Jurkat, Clone E6-1 (cell line): ENCODE results near the gene GRIP1.
"Not testable (repeated sequence)": the region's sequence is repeated elsewhere in the genome, so short reads cannot be mapped to it uniquely, and the experiment has no call there.

Experiments used
- DNase-seq: peaks from one replicate; pipeline ENCODE4 v3.0.0-alpha.2; 2011; ENCODE audit warnings: low read depth, low spot score
- H3K4me3 ChIP-seq: 2 replicates; pipeline ENCODE4 v1.5.1; 2011; ENCODE audit warnings: mild to moderate bottlenecking, low read length, control low read depth, moderate library complexity

The GRIP1 gene

DNA sequence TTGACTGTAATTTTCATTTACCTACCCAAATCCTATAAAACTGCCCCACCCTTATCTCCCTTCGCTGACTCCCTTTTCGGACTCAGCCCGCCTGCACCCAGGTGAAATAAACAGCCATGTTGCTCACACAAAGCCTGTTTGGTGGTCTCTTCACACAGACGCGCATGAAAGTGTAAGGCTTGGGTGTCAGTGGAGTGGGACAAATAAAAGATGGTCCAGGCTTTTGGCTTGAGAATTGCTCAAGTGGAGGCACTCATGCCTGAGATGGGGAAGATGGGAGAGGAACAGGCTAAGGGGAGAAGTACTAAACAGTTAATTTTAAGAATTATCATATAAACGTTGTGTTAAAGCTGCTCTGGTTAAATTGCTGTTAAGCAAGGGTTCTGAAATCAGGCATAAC lies 180.8 kb downstream of the GRIP1 start:
- H3K4me3 ChIP-seq, DNase-seq: not testable (repeated sequence)

DNA sequence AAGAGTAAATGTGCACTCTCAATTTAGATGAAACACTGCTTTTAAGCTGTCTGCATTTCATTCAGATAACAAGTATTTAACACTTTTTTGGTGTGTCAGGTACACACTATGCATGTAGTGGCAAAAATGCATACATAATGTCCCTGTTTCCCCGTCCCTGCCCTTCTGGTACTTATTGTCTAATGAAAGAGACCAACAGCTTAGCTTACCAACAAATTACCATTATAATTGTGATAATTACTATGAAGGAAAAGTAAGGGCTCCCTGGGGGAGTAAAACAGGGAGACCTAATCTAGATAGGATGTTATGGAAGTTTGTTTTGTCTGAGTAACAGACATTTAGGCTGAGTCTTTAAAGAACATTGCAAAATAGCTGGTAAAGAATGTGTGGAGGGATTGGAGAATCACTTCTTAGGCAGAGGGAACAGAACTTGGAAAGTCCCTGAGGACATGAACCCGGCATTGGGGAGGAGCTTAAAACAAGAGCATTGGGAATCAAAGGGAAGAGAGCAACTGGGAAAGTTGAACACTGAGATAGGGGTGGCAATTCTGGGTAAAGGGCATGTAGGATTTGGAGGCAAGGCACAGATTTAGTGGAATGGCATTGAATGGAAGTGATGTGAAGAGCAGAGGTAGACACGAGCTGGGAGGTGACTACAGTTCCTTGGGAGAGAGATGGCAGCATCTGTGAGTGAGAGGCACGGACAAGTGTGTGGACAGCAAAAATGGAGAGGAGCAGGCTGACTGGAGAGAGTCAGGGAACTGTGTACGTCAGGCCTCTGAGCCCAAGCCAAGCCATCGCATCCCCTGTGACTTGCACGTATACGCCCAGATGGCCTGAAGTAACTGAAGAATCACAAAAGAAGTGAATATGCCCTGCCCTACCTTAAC lies 181.6 kb downstream of the GRIP1 start:
- no peak for DNase-seq
- H3K4me3 ChIP-seq: no peak overlapping the region

DNA sequence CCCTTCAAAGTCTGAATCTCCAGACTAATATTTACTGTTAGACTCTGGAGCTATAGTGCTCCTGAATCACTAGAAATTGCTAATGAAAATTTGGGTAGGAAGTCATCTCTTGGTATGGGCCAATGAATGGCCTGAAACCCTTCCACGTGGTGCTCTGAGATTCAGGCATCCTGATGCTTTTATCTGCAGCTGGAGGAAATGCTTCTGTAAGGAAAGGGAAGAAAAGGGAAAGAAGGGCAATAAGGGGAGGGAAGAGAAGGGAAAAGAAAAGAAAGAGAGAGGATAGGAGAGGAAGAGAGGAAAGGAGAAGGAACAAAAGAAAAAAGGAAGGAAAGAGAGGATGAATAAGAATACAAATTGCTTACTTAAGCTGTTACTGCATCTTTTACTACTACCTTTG lies 182.3 kb downstream of the GRIP1 start:
- H3K4me3 ChIP-seq: no peak overlapping the region
- DNase-seq: no peak

DNA sequence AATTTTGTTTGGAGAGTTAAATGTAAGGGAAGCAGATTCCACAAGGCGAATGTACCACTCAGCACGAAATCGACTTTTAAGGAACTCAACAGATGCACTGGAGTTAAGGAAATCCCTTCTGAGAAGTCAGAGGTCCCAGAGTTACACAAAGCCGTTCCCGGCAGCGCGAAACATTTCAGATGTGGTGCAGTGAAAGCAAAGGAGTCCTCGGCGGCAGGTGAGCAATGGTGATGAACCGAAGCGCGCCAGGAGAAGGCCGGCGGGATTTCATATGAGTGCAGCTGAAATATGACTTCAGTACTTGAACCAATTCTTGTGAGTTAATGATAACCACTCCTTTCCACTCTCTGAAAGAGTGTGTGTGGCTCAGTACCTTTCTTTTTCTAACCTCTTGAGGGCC lies 183.2 kb downstream of the GRIP1 start:
- no peak overlapping the region for H3K4me3 ChIP-seq
- no peak for DNase-seq

DNA sequence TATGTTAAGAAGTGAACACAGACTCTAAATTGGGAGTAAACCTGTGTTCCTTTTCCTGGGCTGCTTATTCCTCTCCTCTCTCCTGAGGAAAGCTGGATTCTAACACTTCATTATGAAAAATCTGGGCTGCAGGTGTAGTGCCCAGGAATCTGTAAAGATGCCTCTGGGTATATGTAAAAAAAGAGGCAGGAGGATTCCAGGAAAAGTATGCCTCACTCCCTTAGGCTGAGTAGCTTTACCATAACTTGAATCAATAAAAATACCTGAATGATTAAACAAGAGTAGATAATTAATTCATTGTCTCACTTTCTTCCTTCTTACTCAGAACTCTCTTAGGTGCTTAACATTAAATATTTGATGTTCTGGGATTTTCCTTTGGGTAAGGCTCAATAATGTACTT lies 185.1 kb downstream of the GRIP1 start:
- no peak overlapping the region for H3K4me3 ChIP-seq
- DNase-seq: no peak

DNA sequence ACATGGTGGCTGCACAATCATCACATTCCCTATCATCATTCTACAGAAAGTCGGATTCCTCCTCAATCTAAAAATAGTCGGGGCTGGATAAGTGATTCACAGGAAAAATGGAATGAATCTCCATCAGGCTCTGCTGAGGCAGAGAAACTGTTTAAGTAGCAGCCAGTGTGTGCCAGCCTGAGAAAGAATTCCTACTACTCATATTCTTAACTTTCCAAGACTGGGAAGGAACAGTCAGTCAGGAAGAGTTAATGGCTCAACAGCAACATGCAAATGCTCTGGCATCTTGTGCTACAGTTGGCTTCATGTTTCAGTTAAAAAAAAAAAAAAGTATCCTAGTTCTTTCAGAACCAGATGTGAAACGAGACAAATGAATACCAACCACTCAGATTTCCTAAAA lies 187.0 kb downstream of the GRIP1 start:
- no peak overlapping the region for H3K4me3 ChIP-seq
- DNase-seq: no peak

DNA sequence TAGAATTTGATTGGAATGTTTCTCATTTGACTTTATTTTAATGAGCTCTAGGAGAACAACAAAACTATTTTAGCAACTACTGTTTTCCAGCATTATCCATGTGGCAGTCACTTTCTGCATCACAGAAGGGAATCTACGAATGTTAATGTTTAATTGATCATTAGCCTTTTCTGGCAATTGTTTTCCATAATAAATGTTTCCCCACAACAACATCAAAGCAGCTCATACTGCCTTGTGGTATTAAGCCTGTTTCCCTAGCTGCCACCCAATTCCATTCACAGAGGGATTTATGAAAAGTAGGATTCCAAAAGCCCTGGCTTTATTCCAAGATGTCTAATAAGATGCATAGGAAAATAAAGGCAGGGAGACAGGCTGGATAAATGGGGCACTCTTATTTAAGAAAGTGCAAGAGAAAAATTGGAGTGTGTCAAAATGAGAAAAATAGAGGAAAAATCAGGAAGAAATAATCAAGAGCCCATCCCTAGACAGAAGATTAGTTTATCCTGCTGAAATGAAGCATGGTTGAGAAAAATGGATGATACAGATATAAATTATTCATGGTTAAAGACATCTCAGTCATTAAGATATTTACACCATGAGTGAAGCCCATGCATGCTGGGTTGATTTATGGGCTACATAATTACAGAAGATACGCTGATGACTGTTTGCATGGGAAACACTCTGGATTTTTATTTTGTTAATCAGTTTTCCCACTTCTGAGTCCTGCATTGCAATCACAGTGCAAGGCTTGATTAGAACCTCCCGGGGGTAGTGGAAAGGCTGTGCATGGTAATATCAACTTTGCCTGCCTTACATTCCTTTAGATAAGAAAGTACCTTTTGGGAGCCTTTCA lies 196.3 kb downstream of the GRIP1 start:
- H3K4me3 ChIP-seq: no peak overlapping the region
- no peak for DNase-seq

DNA sequence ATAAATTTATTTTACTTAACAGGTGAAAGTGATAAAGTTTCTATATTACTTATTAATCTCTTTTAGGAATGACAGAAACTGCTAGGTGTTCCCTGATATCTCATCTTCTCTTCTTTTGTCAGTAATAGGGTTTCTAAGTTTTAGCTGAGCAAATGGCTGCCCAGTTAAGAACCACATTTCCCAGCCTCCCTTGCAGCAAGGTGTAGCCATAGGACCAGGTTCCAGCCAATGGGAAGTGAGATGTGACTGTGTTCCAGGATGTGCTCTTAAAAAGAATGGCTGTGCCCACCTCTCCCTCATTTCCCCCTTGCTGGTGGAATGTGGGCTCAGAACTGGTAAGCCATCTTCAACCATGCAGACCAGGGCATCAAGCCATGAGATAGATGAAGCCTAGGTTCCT lies 210.9 kb downstream of the GRIP1 start:
- H3K4me3 ChIP-seq: no peak overlapping the region
- DNase-seq: peak; percentile 10

DNA sequence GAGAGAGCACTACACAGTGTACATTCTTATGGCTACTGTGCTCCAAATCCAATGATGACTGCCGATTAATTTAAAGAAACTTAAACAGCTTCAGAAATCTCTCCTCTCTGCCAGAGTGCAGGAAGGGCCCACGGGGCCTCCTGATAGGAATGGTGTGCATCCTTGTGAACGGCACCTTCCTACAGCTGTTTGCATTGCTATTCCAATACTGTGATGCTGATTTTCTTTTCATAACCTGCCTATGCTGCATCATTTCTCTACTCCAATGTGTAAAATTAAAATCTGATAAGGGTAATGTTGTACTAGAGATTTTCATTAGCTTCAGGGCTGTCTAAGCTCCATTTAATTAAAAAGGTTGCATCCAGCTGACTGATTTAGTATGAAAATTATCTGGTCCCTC lies 217.5 kb downstream of the GRIP1 start:
- DNase-seq: no peak
- no peak overlapping the region for H3K4me3 ChIP-seq

DNA sequence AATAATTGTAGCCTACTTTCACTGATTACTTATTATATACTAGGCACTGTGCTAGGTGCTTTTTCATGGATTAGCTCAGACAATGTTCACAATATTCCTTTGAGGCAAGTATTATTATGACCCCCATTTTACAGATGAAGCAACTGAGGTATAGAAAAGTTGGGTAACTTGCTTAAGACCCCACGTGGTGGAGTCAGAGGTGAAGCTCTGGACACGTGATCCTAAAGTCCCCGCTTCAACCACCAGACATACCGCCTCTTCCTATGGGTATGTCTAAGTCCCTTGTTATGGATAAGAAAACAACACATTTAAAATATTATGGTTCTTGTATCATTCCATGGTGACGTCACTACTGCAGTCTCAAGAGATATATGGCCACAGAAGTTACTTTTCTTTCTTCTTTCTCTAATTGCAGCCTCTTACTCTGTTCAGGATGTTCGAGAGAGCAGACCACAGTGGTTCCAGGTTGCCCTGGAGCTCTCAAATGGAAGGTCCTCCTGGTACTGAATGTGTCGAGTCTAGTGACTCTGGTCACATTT lies 218.9 kb downstream of the GRIP1 start:
- no peak overlapping the region for H3K4me3 ChIP-seq
- DNase-seq: no peak

DNA sequence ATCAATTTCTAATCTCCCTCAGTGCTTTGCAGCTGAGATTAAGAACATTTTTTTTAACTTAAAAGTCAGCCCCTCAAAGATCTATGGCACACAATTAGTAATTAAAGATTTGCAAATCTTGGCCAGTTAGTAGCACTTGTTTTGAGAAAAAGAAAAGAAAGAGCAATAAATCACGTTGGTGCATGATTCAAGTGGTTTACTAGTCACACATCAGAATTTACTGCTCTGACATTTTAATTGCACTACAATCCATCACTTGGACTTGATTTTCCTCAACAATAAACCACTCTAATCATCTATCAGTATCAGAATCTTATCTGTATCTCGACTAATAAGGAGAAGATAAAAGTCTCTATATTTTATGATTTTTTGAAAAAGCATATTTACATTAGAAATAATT lies 222.3 kb downstream of the GRIP1 start:
- H3K4me3 ChIP-seq: no peak overlapping the region
- DNase-seq: no peak

DNA sequence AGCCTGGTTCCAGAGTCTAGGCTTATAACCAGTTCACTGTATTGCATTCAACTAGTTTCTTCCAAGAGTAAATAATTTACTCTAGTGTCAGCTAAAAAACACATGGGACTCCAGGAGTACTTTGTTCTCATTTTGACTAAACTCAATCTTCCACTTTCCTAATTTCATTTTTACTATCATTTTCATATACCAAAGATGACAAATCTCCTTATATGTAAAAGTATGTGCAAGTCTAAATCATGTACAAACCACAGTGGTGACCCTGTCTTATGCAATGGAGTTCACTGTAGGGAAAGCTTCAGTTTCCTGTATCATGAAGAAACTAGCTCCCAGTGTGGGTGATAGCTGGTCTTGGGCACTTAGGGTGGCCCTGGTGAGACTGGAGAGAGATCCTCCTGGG lies 225.0 kb downstream of the GRIP1 start:
- DNase-seq: no peak
- no peak overlapping the region for H3K4me3 ChIP-seq

DNA sequence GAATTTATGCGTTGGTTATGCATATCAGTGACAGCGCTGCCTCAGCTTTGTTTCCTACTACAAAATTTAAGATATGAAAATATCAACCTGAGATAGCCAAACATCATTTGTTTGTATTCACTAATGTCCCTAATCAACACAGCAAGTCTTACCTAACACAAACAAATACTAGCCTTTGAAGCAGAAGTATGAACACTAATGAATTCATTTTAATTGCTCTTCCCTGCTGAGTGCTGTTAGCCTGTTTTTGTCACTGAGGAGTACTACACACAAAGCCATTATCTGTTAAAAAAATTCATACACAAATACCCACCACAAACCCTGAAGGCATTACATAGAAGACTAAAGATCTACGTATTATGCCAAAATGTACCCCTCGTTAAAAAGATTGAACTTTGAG lies 225.8 kb downstream of the GRIP1 start:
- H3K4me3 ChIP-seq: no peak overlapping the region
- DNase-seq: no peak

DNA sequence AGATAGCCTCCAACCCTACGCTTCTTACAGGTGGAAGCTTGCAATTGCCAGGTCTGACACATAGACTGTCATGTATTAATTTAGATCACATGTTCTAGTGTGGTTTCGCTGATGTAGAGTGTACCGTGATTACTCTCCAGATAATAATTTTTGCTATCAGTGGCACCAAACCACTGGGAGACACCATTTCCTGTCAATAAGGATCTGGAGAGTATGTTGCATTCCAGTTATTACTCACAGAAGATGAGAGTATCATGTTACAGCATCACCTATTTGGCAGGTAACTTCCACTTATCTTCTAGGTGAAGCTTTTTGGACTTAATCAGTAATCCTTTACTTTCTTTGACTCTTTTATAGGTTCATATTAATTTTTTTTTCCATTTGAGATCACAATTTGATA lies 229.3 kb downstream of the GRIP1 start:
- no peak overlapping the region for H3K4me3 ChIP-seq
- no peak for DNase-seq

DNA sequence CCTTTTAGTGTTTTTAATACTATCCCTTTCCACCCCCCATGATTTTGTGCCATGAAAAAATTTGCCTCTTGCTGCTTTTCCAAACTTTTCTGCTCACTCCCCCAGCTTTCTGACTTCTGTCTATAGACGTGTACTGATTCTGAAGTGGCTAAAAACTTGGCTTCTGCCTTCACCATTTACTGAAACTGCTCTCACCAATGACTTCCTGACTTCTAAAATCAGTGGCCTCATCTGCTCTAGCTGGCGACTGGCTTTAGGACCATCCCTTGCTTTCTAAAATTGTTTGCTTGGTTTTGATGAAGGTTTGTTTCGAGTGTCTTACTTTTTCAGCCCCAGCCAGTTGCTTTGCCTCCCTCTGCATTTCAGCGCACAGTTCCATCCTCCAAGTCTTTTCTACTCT lies 231.2 kb downstream of the GRIP1 start:
- no peak overlapping the region for H3K4me3 ChIP-seq
- no peak for DNase-seq

DNA sequence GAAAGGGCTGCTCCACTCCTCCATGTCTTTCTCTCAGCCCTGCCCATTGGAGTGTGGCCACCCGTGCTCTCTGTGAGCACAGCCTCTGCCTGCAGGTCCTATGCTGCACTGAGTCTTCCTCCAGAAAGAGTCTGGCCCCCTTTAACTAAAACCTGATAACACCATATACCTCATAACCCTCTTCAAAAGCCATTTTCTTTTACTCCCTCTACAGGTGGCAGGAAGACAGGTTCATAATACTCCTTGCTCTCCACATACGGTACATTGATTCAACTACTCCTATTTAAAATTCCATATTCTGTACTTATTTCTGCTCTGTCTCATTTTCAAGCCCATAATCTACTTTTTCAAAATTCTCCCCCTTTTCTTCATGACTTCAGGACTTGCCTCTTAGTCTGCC lies 232.6 kb downstream of the GRIP1 start:
- H3K4me3 ChIP-seq: no peak overlapping the region
- no peak for DNase-seq

DNA sequence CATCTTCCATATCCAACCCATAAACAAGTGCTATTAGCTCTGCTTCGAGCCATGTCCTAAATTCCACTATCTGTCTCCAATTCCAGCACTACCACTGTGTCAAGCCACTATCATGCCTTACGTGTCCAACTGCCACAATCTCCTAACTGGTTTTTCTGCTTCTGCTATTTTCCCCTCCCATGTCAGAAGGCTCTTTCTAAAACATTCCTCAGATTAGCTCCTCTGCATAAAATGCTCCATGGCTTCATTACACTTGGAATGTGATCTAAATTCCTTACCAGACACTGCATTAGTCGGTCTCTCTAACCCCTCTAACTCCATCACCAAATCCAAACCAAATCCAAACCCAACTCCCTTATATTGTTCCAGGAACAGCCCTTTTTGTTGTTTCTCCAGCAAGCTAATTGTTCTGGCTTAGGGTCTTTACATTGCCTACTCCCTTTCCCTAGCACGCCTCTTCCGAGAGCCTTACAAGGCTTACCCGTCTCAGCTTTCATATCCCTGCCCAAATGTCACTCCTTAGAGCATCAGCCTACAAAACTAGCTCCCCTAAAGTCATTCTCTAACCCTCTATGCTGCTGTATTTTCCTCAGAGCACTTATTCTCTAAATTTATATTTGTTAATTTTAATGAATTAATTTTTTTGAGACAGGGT lies 236.8 kb downstream of the GRIP1 start:
- H3K4me3 ChIP-seq: no peak overlapping the region
- DNase-seq: no peak

DNA sequence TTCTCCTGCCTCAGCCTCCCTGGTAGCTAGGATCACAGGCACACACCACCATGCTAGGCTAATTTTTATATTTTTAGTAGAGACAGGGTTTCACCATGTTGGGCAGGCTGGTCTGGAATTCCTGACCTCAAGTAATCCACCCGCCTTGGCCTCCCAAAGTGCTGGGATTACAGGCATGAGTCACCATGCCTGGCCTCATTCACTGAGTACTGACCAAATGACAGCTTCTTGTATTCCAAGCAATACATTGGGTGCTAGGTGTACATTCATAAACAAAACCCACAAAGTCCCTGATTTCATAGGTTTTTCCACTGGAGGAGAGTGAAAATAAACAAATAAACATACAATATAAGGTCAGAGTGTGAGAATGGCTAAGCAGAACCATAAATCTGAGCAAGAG lies 240.3 kb downstream of the GRIP1 start:
- no peak for DNase-seq
- H3K4me3 ChIP-seq: no peak overlapping the region

DNA sequence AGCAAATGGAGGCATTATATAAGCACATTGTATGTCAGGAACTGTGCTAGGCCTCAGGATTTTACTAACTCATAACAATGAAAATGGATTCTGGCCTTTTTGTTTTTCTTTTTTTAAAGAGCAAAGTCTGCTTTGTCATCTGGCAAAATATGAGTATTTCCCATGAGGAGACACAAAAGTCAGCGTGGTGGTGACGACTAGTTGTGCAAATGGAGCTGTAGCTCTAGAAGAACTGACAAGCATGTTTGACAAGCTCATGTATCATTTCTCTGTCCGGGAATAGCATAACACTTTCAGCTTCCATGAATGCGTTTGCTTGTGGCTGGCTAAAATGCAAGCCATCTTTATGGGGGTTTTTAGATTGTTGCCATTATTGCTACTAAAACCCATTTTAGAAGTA lies 248.8 kb downstream of the GRIP1 start:
- DNase-seq: no peak

DNA sequence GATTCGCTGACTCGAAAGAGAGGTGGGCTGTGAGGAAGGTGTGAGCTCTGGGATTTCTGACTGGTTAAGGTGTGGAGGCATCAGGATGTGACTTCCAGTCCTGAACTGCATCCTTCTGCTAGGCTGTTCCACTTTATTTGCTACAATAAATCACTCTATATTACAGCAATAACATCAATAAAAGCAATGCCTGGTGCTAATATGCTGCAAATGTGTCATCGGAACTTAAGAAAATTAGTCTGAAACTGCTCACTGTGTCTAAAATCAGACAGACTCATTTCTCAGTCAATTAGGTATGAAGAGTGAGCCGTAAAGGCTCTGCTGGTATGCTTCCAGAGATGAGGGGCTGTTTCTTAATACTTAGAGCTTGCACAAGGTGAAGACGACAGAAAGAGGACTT lies 250.0 kb downstream of the GRIP1 start:
- DNase-seq: no peak
- H3K4me3 ChIP-seq: no peak overlapping the region

More for the DNA sequence above, 248.8 kb downstream of the GRIP1 start:
- no peak overlapping the region for H3K4me3 ChIP-seq
